Uterine smooth muscle cell (primary cell): Measurements from ENCODE around the gene CLCN4. TPM values are rescaled to one million over a fixed set of nuclear protein-coding genes. Genes with fewer than 3 reads are reported as not detected.

ENCODE experiments used
- total RNA-seq: library from RNA; depleted of rRNA; stranded (reverse); fragments of >200 nt; gene quantifications from 2 replicates; pipeline ENCODE4 v1.2.3, GENCODE V29; 2014

CLCN4 gene
- total RNA-seq, result 0.62 and 0.77 TPM in 2 replicates

DNA sequence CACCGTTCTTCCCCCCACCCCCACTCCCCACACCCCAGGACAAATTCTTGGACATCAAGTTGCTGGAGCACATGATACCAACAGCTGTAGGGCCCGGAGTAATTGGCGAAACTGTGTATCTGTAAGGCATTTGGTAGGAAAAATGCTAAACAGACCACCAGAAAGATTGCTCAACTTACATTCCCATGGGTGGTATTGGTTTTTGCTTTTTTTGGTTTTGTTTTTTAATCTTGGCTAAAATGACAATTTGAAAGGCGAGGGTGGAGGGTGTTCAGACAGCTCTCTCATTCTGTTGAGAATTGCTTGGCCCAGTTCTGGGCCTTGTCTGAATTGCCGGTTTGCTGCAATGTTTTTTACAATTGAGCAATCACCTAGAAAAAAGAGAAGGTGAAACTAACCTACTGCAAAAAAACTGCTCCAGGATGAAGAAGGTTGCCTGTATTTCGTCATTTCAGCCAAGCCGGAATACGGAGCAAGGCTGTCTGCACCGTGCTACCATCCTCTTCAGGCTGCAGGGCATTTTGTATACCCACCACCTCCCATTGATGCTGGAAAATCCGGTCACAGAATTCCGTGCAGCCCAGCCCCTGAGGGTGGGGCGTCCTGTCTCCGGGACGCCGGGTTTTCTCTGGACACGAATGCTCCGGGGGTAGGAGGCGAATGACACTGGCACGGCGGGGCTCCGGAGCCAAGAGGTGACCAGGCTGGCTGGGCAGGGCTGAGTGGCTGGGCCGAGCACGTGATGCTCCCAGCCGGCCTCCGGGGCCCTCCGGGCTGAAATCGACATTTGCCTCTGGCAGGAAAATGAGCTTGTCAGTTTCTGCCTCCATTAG, at the start of gene CLCN4:
TSS of gene CLCN4 (plus strand) at position 777 of the 833 bp plus-strand sequence. CDS start 28,058 bp downstream, outside the sequence.

Other genes with a start within 250 kb of the CLCN4 start
- not detected in 2 replicates for gene CLDN34, start 189.6 kb upstream of the CLCN4 start, total RNA-seq